Activated B cell treated with CpG ODN at 0.5 μM for 24 hours (primary cell): Measurements from ENCODE around the gene SIRT3. TPM values are rescaled to one million over a fixed set of nuclear protein-coding genes. Genes with fewer than 3 reads are reported as not detected.

Experiments used
- ATAC-seq: fragments of 200-7000 bp; cut with Tn5 transposase; one replicate; pipeline ENCODE4 v1.10.0; 2021; ENCODE audit warnings: low read depth, mild to moderate bottlenecking, moderate library complexity
- CTCF ChIA-PET: fragments of 350-600 bp; sonication (Branson Sonifier 250); formaldehyde crosslinking; loops from one replicate; lab custom pipeline; 2021; ENCODE audit warnings: antibody characterized with exemption; lab: Charles Lee
- POLR2A ChIA-PET: fragments of 350-600 bp; sonication (Branson Sonifier 250); formaldehyde crosslinking; loops from one replicate; lab custom pipeline; 2021; ENCODE audit warnings: antibody characterized with exemption; lab: Charles Lee
- DNase-seq: peaks from one replicate; pipeline ENCODE4 v3.0.0; 2022
- H3K27ac Mint-ChIP-seq: one replicate; pipeline ENCODE4 v1.8.0; 2020; ENCODE audit warnings: mixed read lengths
- H3K27me3 Mint-ChIP-seq: one replicate; pipeline ENCODE4 v1.8.0; 2021; ENCODE audit warnings: mixed read lengths
- H3K36me3 Mint-ChIP-seq: one replicate; pipeline ENCODE4 v1.8.0; 2021; ENCODE audit warnings: low read depth, mixed read lengths
- H3K4me1 Mint-ChIP-seq: one replicate; pipeline ENCODE4 v1.8.0; 2021; ENCODE audit warnings: mixed read lengths
- H3K4me3 Mint-ChIP-seq: one replicate; pipeline ENCODE4 v1.8.0; 2020; ENCODE audit warnings: mild to moderate bottlenecking, mixed read lengths
- H3K9me3 Mint-ChIP-seq: one replicate; pipeline ENCODE4 v1.8.0; 2020; ENCODE audit warnings: mixed read lengths
- CTCF ChIP-seq: fragments of 200-600 bp; IDR thresholded peaks from one replicate; pipeline ENCODE4 v1.8.0; 2022; ENCODE audit warnings: antibody characterized with exemption, mild to moderate bottlenecking
- intact Hi-C: fragments of 100-400 bp; cut with micrococcal nuclease; formaldehyde crosslinking; loops from one replicate; pipeline ENCODE4 v1.15.1; 2024
- total RNA-seq: library from RNA; stranded (reverse); gene quantifications from 2 replicates; pipeline ENCODE4 v1.2.3, GENCODE V29; 2022

SIRT3 gene
- total RNA-seq, 1 donor from 2014 or later = 21.8 TPM

GRCh38 chr11:208181-208916 is 27.8 kb downstream of the SIRT3 start:
- no peak for TF ChIP-seq CTCF
- ATAC-seq = peak; percentile 62
- intact Hi-C loops = no loop called here
- CTCF ChIA-PET = interaction anchor here (1.6 to 1.7 kb wide), 2 partner anchors 42 to 239 kb away, joined by 3 to 7 read pairs; no protein-coding TSS in a partner anchor
- peak overlapping the region; percentile 99 for H3K27ac Mint-ChIP-seq
- peak; percentile 79 for DNase-seq
- H3K4me1 Mint-ChIP-seq = peaks cover 37% of the 10 kb centered on the region
- peak overlapping the region; percentile 97 for H3K4me3 Mint-ChIP-seq
- H3K36me3 Mint-ChIP-seq = peaks cover 72% of the 10 kb centered on the region
- POLR2A ChIA-PET = interaction anchor here (0.6 to 3.5 kb wide), 14 partner anchors 27 to 328 kb away, joined by 3 to 55 read pairs (median 12); partner anchors contain the start of genes HRAS, IFITM2, LRRC56 and PSMD13
- H3K9me3 Mint-ChIP-seq = no peaks in the 10 kb centered on the region
- H3K27me3 Mint-ChIP-seq = no peaks in the 10 kb centered on the region

- DNase-seq (no peak), ATAC-seq (peak; percentile 12)
- ChIA-PET CTCF (interaction anchor here (1.0 to 1.7 kb wide), 3 partner anchors 22 to 240 kb away, joined by 3 to 7 read pairs (median 3); no protein-coding TSS in a partner anchor), POLR2A (interaction anchor here (0.6 to 3.5 kb wide), 29 partner anchors 8 to 703 kb away, joined by 3 to 55 read pairs (median 6); partner anchors contain the start of genes CHID1, HRAS, IFITM2 and LRRC56)
- Mint-ChIP-seq H3K27me3 (no peaks in the 10 kb centered on the region), H3K27ac (peak overlapping the region; percentile 99), H3K4me3 (peak overlapping the region; percentile 97), H3K36me3 (peaks cover 71% of the 10 kb centered on the region), H3K9me3 (no peaks in the 10 kb centered on the region), H3K4me1 (peaks cover 42% of the 10 kb centered on the region)
- TF ChIP-seq CTCF = no peak
- intact Hi-C loops = loop anchor here (1.0 to 2.0 kb wide), 8 partner anchors 28 to 601 kb away; partner anchors contain the start of genes LRRC56, PSMD13, RPLP2 and SIRT3
Observed at GRCh38 chr11:207863-208180, 28.3 kb downstream of the SIRT3 start.

- Mint-ChIP-seq H3K4me1 (peaks cover 46% of the 10 kb centered on the region), H3K9me3 (no peaks in the 10 kb centered on the region), H3K27me3 (no peaks in the 10 kb centered on the region), H3K27ac (peak within 1 kb of the TSS; percentile 99), H3K4me3 (peak within 1 kb of the TSS; percentile 97), H3K36me3 (peaks cover 70% of the 10 kb centered on the region)
- ATAC-seq = peak; percentile 82
- intact Hi-C loops = loop anchor here (1.0 to 2.0 kb wide), 8 partner anchors 29 to 602 kb away; partner anchors contain the start of genes LRRC56, PSMD13, RPLP2 and SIRT3
- CTCF ChIA-PET = interaction anchor here (1.0 to 1.7 kb wide), 3 partner anchors 22 to 241 kb away, joined by 3 to 7 read pairs (median 3); no protein-coding TSS in a partner anchor
- peak; percentile 95 for DNase-seq
- POLR2A ChIA-PET = interaction anchor here (0.6 to 3.5 kb wide), 31 partner anchors 9 to 703 kb away, joined by 3 to 55 read pairs (median 7); partner anchors contain the start of genes CHID1, HRAS, IFITM2 and LRRC56
- no peak for TF ChIP-seq CTCF
Observed at GRCh38 chr11:207208-207862, 28.8 kb downstream of the SIRT3 start, which contains the start of the genes BET1L and RIC8A. Gene BET1L (minus strand): TSS chr11:207399. CDS start chr11:207321, 78 bp downstream. Gene RIC8A (plus strand): TSS chr11:207708. CDS start chr11:208855, 1,147 bp downstream.

GRCh38 chr11:206526-207207 is 29.5 kb downstream of the SIRT3 start:
- POLR2A ChIA-PET = interaction anchor here (0.8 to 3.5 kb wide), 30 partner anchors 9 to 704 kb away, joined by 3 to 55 read pairs (median 8); partner anchors contain the start of genes CHID1, HRAS, IFITM2 and LRRC56
- Mint-ChIP-seq H3K36me3 (peaks cover 66% of the 10 kb centered on the region), H3K4me1 (peaks cover 52% of the 10 kb centered on the region), H3K9me3 (no peaks in the 10 kb centered on the region), H3K27me3 (no peaks in the 10 kb centered on the region), H3K27ac (peak overlapping the region; percentile 99), H3K4me3 (peak overlapping the region; percentile 97)
- CTCF ChIA-PET = interaction anchor here (1.0 to 1.7 kb wide), 2 partner anchors 23 to 44 kb away, joined by 3 to 7 read pairs; no protein-coding TSS in a partner anchor
- intact Hi-C loops = loop anchor here (1.0 to 2.0 kb wide), 8 partner anchors 30 to 603 kb away; partner anchors contain the start of genes LRRC56, PSMD13, RPLP2 and SIRT3
- peak; percentile 16 for DNase-seq
- no peak for TF ChIP-seq CTCF
- no peak for ATAC-seq
